HepG2 (cell line): Measurements from ENCODE around the gene C12orf42. TPM values are rescaled to one million over a fixed set of nuclear protein-coding genes. Genes with fewer than 3 reads are reported as not detected.

Source experiments
- ATAC-seq: fragments of 200-7000 bp; cut with Tn5 transposase; 3 replicates; pipeline ENCODE4 v1.9.1; 2020; ENCODE audit warnings: mild to moderate bottlenecking, moderate library complexity
- BruUV-seq: library from RNA; stranded (reverse); fragments of 400-500 nt; replicated peaks from 2 replicates; lab custom pipeline; 2021; lab: Mats Ljungman, UMichigan
- CTCF ChIA-PET: fragments of 300-600 bp; formaldehyde crosslinking; extraction: SDS; loops from one replicate; lab custom pipeline; 2021; ENCODE audit warnings: low total read pairs, inconsistent platforms, low intra/inter-chr PET ratio; lab: Yijun Ruan, JAX
- POLR2A ChIA-PET: fragments of 350-600 bp; sonication (Branson Sonifier 250); formaldehyde crosslinking; loops from one replicate; lab custom pipeline; 2020; ENCODE audit warnings: antibody characterized with exemption, inconsistent platforms; lab: Yijun Ruan, JAX
- DNase-seq: peaks from one replicate; pipeline ENCODE4 v3.0.0-alpha.2; 2015; ENCODE audit warnings: low spot score
- FAIRE-seq: peaks from 3 replicates; lab custom pipeline; 2011; peaks lifted over from hg19 to GRCh38; lab: Jason Lieb, UNC
- H2AFZ ChIP-seq: one replicate; pipeline ENCODE4 v1.6.1; 2011; ENCODE audit warnings: low read length, inconsistent platforms
- H3K27ac ChIP-seq: fragments of 300-600 bp; 3 replicates; pipeline ENCODE4 v1.8.0; 2011; ENCODE audit warnings: mixed run types, mild to moderate bottlenecking, mixed read lengths, low read length, inconsistent platforms; ENCODE audit not compliant: insufficient read depth; ENCODE audit errors: extremely low read length
- H3K27me3 ChIP-seq, 2 experiments: fragments of 200-600 bp in 1 of 2; 2 replicates in 1 of 2; 3 replicates in 1 of 2; pipeline versions ENCODE4 v1.6.0 to v1.8.0; 2011; ENCODE audit warnings: low read length in 2 of 2, mild to moderate bottlenecking in 2 of 2, moderate library complexity in 2 of 2, inconsistent platforms in 1 of 2; ENCODE audit not compliant: insufficient read depth in 2 of 2, control insufficient read depth in 1 of 2
- H3K36me3 ChIP-seq, 2 experiments: fragments of 200-600 bp in 1 of 2; replicated peaks in 1 of 2; 2 replicates in 1 of 2; 3 replicates in 1 of 2; pipeline versions ENCODE4 v1.5.1 to v1.8.0; 2011; ENCODE audit warnings: low read length in 2 of 2, inconsistent platforms in 1 of 2; ENCODE audit not compliant: insufficient read depth in 2 of 2, control insufficient read depth in 1 of 2
- H3K4me1 ChIP-seq: 2 replicates; pipeline ENCODE4 v1.5.1; 2012; ENCODE audit warnings: low read length, inconsistent platforms; ENCODE audit not compliant: insufficient read depth
- H3K4me2 ChIP-seq: 2 replicates; pipeline ENCODE4 v1.6.0; 2011; ENCODE audit warnings: low read depth, low read length, inconsistent platforms
- H3K4me3 ChIP-seq, 3 experiments: fragments of 200-600 bp in 1 of 3; sonication (generic), shearing (Covaris generic) in 1 of 3; replicated peaks in 1 of 3; 2 replicates each; pipeline ENCODE4 v1.5.1; 2011 to 2016; ENCODE audit warnings: low read length in 3 of 3, inconsistent platforms in 2 of 3, low read depth in 2 of 3, mild to moderate bottlenecking in 2 of 3, control low read depth in 1 of 3, mixed read lengths in 1 of 3; ENCODE audit not compliant: insufficient read depth in 1 of 3
- H3K79me2 ChIP-seq: one replicate; pipeline ENCODE4 v1.6.1; 2011; ENCODE audit warnings: low read length, inconsistent platforms; ENCODE audit not compliant: insufficient read depth
- H3K9ac ChIP-seq: 2 replicates; pipeline ENCODE4 v1.6.0; 2011; ENCODE audit warnings: mild to moderate bottlenecking, low read depth, low read length, inconsistent platforms; ENCODE audit not compliant: insufficient read depth
- H3K9me3 ChIP-seq: 2 replicates; pipeline ENCODE4 v1.5.1; 2012; ENCODE audit warnings: mild to moderate bottlenecking, low read length
- H4K20me1 ChIP-seq: 2 replicates; pipeline ENCODE4 v1.6.0; 2011; ENCODE audit warnings: inconsistent platforms, mild to moderate bottlenecking, low read length, moderate library complexity; ENCODE audit not compliant: insufficient read depth
- IRF2 ChIP-seq: IDR thresholded peaks from 2 replicates; pipeline ENCODE4 v1.6.1; 2018; ENCODE audit warnings: missing genetic modification reagents, missing compliant biosample characterization
- NBN ChIP-seq: fragments of 450-650 bp; conservative IDR thresholded peaks from 2 replicates; pipeline ENCODE4 v1.6.1; 2017
- RARG ChIP-seq: sonication (generic); formaldehyde crosslinking; IDR thresholded peaks from 2 replicates; pipeline ENCODE4 v1.4.0; 2020; ENCODE audit warnings: low read depth, mild to moderate bottlenecking, missing genetic modification reagents
- SATB2 ChIP-seq: sonication (generic); formaldehyde crosslinking; IDR thresholded peaks from 2 replicates; pipeline ENCODE4 v1.5.0; 2020; ENCODE audit warnings: missing genetic modification reagents
- YEATS2 ChIP-seq: sonication (generic); formaldehyde crosslinking; IDR thresholded peaks from 2 replicates; pipeline ENCODE4 v1.4.0; 2020; ENCODE audit warnings: missing genetic modification reagents, borderline replicate concordance
- ZNF569 ChIP-seq: sonication (generic); formaldehyde crosslinking; IDR thresholded peaks from 2 replicates; pipeline ENCODE4 v1.5.0; 2020; ENCODE audit warnings: mild to moderate bottlenecking, missing genetic modification reagents, moderate library complexity, borderline replicate concordance
- ZNF646 ChIP-seq: sonication (generic); formaldehyde crosslinking; IDR thresholded peaks from 2 replicates; pipeline ENCODE4 v1.9.0; 2021; ENCODE audit warnings: mild to moderate bottlenecking, missing genetic modification reagents
- WGBS: methylation state at CpG from one replicate; pipeline ENCODE4 v1.1.6; 2017; ENCODE audit warnings: low lambda C conversion rate; 5-methylcytosine and 5-hydroxymethylcytosine counted together
- in situ Hi-C: cut with HindIII; loops from 2 replicates; pipeline ENCODE4 v1.10.0; 2017; ENCODE audit warnings: low pct_unique_long_range_greater_than_20kb; ENCODE audit not compliant: extremely low pct_ligation_motif_present
- intact Hi-C: fragments of 100-400 bp; cut with micrococcal nuclease; formaldehyde crosslinking; loops from one replicate; pipeline ENCODE4 v1.10.0; 2022; ENCODE audit not compliant: unreplicated experiment
- polyA plus RNA-seq, 8 experiments: library from polyadenylated mRNA; depleted of rRNA in 3 of 8; stranded (reverse) in 7 of 8; unstranded in 1 of 8; fragments of >200 nt; fragmentation: Illumina TruSeq in 4 of 8; extraction: Trizol in 4 of 8; gene quantifications; 2 replicates each; pipeline versions ENCODE4 v1.2.1 to v1.2.3, GENCODE V29; 2011 to 2016; ENCODE audit warnings: low read depth in 4 of 8, missing spikeins in 1 of 8, mixed read lengths in 1 of 8; ENCODE audit not compliant: insufficient read depth in 1 of 8
- total RNA-seq, 5 experiments: library from RNA; depleted of rRNA; stranded (reverse); fragments of >200 nt; fragmentation: Illumina TruSeq; extraction: Trizol; gene quantifications; 2 replicates each; pipeline ENCODE4 v1.2.3, GENCODE V29; 2016; ENCODE audit warnings: low read depth in 1 of 5

The C12orf42 gene
- total and polyA plus RNA-seq, 2 of the 13 experiments (the other 11 are each of a cell fraction or from before 2014, with no cell fraction given) = not detected

GRCh38 chr12:103415681-103416080 lies 80.1 kb downstream of the C12orf42 start:
- H3K9ac ChIP-seq = no peak overlapping the region
- H2AFZ ChIP-seq = no peak overlapping the region
- ATAC-seq = no peak
- no peaks in the 10 kb centered on the region for H3K79me2 ChIP-seq
- in situ Hi-C loops = no loop called here
- intact Hi-C loops = no loop called here
- H3K9me3 ChIP-seq = no peaks in the 10 kb centered on the region
- no peaks in the 10 kb centered on the region for H3K36me3 ChIP-seq
- CTCF ChIA-PET = no interaction called here
- H3K27me3 ChIP-seq = no peaks in the 10 kb centered on the region; a peak in 1 of 5 replicates
- H3K4me3 ChIP-seq = no peak overlapping the region
- TF ChIP-seq NBN (no peak), ZNF569 (CRISPR knock-in tag) (no peak), RARG (no peak), ZNF646 (no peak), IRF2 (no peak), YEATS2 (no peak), SATB2 (CRISPR knock-in tag) (no peak)
- 43% methylated on average over 2 of the region's 2 CpGs for WGBS
- POLR2A ChIA-PET = no interaction called here
- no peak for DNase-seq
- no peak overlapping the region for H3K4me2 ChIP-seq
- H3K4me1 ChIP-seq = no peaks in the 10 kb centered on the region
- H4K20me1 ChIP-seq = no peaks in the 10 kb centered on the region
- H3K27ac ChIP-seq = no peak overlapping the region
- no TSS peak for BruUV-seq
- no peak for FAIRE-seq
